GM12878 (cell line): ENCODE data around the gene VTA1. TPM values are rescaled to one million over a fixed set of nuclear protein-coding genes. Genes with fewer than 3 reads are reported as not detected.
"Not testable (repeated sequence)": the region's sequence is repeated elsewhere in the genome, so short reads cannot be mapped to it uniquely, and the experiment has no call there.

Source experiments
- ATAC-seq: fragments of 200-7000 bp; cut with Tn5 transposase; 3 replicates; pipeline ENCODE4 v1.9.1; 2020; ENCODE audit warnings: mild to moderate bottlenecking, moderate library complexity
- BruUV-seq: library from RNA; stranded (reverse); fragments of 400-500 nt; replicated peaks from 2 replicates; lab custom pipeline; 2021; lab: Mats Ljungman, UMichigan
- CTCF ChIA-PET: fragments of 300-600 bp; sonication (Branson Sonifier 250); formaldehyde crosslinking; extraction: SDS; loops from one replicate; lab custom pipeline; 2021; ENCODE audit warnings: inconsistent platforms; lab: Yijun Ruan, JAX
- POLR2A ChIA-PET: fragments of 350-600 bp; formaldehyde crosslinking; extraction: SDS; loops from one replicate; lab custom pipeline; 2021; ENCODE audit warnings: inconsistent platforms; lab: Charles Lee
- RAD21 ChIA-PET: fragments of 300-600 bp; sonication (Branson Sonifier 250); formaldehyde crosslinking; loops from one replicate; lab custom pipeline; 2023; ENCODE audit warnings: antibody characterized with exemption; ENCODE audit not compliant: unreplicated experiment; lab: Charles Lee
- SMC1A ChIA-PET: fragments of 300-600 bp; sonication (Branson Sonifier 250); formaldehyde crosslinking; loops from one replicate; lab custom pipeline; 2023; ENCODE audit not compliant: unreplicated experiment, uncharacterized antibody; lab: Charles Lee
- DNase-seq: peaks from one replicate; pipeline ENCODE4 v3.0.0-alpha.2; 2011; ENCODE audit warnings: low read depth, low spot score
- FAIRE-seq: peaks from 3 replicates; lab custom pipeline; 2011; peaks lifted over from hg19 to GRCh38; lab: Jason Lieb, UNC
- H2AFZ ChIP-seq: 2 replicates; pipeline ENCODE4 v1.6.0; 2011; ENCODE audit warnings: low read depth, low read length, control low read depth; ENCODE audit not compliant: control insufficient read depth
- H3K27ac ChIP-seq: 2 replicates; pipeline ENCODE4 v1.5.1; 2011; ENCODE audit warnings: control low read depth; ENCODE audit not compliant: control insufficient read depth, insufficient read depth
- H3K27me3 ChIP-seq, 2 experiments: replicated peaks in 1 of 2; 2 replicates each; pipeline versions ENCODE4 v1.6.0 to v1.6.1; 2011; ENCODE audit warnings: low read length in 1 of 2; ENCODE audit not compliant: control insufficient read depth in 2 of 2, insufficient read depth in 2 of 2
- H3K36me3 ChIP-seq, 2 experiments: 2 replicates each; pipeline ENCODE4 v1.5.1; 2011; ENCODE audit warnings: low read length in 1 of 2; ENCODE audit not compliant: control insufficient read depth in 2 of 2, insufficient read depth in 2 of 2
- H3K4me1 ChIP-seq: 2 replicates; pipeline ENCODE4 v1.6.1; 2011; ENCODE audit warnings: mild to moderate bottlenecking, low read length, moderate library complexity, mixed read lengths; ENCODE audit not compliant: control insufficient read depth, insufficient read depth
- H3K4me2 ChIP-seq: 2 replicates; pipeline ENCODE4 v1.6.0; 2011; ENCODE audit warnings: control low read depth; ENCODE audit not compliant: control insufficient read depth, insufficient read depth
- H3K4me3 ChIP-seq: fragments of 200-600 bp; sonication (generic); 2 replicates; pipeline ENCODE4 v1.5.1; 2016
- H3K79me2 ChIP-seq: 2 replicates; pipeline ENCODE4 v1.6.0; 2011; ENCODE audit warnings: low read length; ENCODE audit not compliant: control insufficient read depth, insufficient read depth
- H3K9ac ChIP-seq: 2 replicates; pipeline ENCODE4 v1.8.0; 2011; ENCODE audit warnings: low read length, control low read depth, mixed read lengths; ENCODE audit not compliant: control insufficient read depth, insufficient read depth
- H3K9me3 ChIP-seq: replicated peaks from 3 replicates; pipeline ENCODE4 v1.5.1; 2011; ENCODE audit warnings: mild to moderate bottlenecking, low read length; ENCODE audit not compliant: control insufficient read depth, insufficient read depth
- H4K20me1 ChIP-seq: 2 replicates; pipeline ENCODE4 v1.6.0; 2011; ENCODE audit not compliant: control insufficient read depth, insufficient read depth
- NR2F1 ChIP-seq: fragments of 450-650 bp; conservative IDR thresholded peaks from 2 replicates; pipeline ENCODE4 v1.6.1; 2017; ENCODE audit warnings: mild to moderate bottlenecking
- PKNOX1 ChIP-seq: fragments of 450-650 bp; IDR thresholded peaks from 2 replicates; pipeline ENCODE4 v1.6.1; 2016; ENCODE audit warnings: mild to moderate bottlenecking
- SUPT20H ChIP-seq: IDR thresholded peaks from 2 replicates; pipeline ENCODE4 v1.6.1; 2011; ENCODE audit warnings: low read depth, mild to moderate bottlenecking, low read length, moderate library complexity, borderline replicate concordance; ENCODE audit not compliant: control insufficient read depth
- ZBTB4 ChIP-seq: fragments of 450-650 bp; formaldehyde crosslinking; IDR thresholded peaks from 2 replicates; pipeline ENCODE4 v1.4.0; 2022; ENCODE audit warnings: mild to moderate bottlenecking, moderate library complexity
- WGBS: methylation state at CpG from one replicate; pipeline ENCODE4 v1.1.6; 2016; ENCODE audit warnings: low lambda C conversion rate; ENCODE audit not compliant: insufficient replicate concordance, insufficient coverage; ENCODE audit errors: missing lambda C conversion rate; 5-methylcytosine and 5-hydroxymethylcytosine counted together
- in situ Hi-C: fragments of 300-500 bp; cut with MboI; formaldehyde crosslinking; loops from 9 replicates; pipeline ENCODE4 v1.14.3; 2018; ENCODE audit warnings: mixed read lengths
- intact Hi-C: fragments of 100-400 bp; cut with micrococcal nuclease; formaldehyde crosslinking; loops from one replicate; pipeline ENCODE4 v1.14.2; 2022; ENCODE audit not compliant: unreplicated experiment
- polyA plus RNA-seq, 11 experiments: library from polyadenylated mRNA; depleted of rRNA in 4 of 11; unstranded in 6 of 11; stranded (reverse) in 5 of 11; fragments of >200 nt; fragmentation: Nextera tagmentation in 4 of 11; fragmentation: Illumina TruSeq in 1 of 11; extraction: Ambion mirVana in 4 of 11; extraction: Trizol in 1 of 11; gene quantifications; 1 replicate in 1 of 11; 2 replicates in 10 of 11; pipeline versions ENCODE4 v1.2.1 to v1.2.3, GENCODE V29; 2011 to 2016; ENCODE audit warnings: inconsistent platforms in 2 of 11, missing spikeins in 2 of 11, low read depth in 1 of 11
- total RNA-seq, 4 experiments: library from RNA; depleted of rRNA in 3 of 4; stranded (reverse); fragments of >200 nt in 3 of 4; fragmentation: Illumina TruSeq in 1 of 4; extraction: Trizol in 1 of 4; gene quantifications; 2 replicates each; pipeline versions ENCODE4 v1.2.1 to v1.2.3, GENCODE V29; 2013 to 2021

The VTA1 gene
- total and polyA plus RNA-seq, 10 of the 15 experiments (the other 5 are each of a cell fraction or from before 2014, with no cell fraction given): 48.3 to 126 (median 90.7) TPM

GRCh38 chr6:142155895-142156757, 9.1 kb downstream of the VTA1 start (continued):
- TF ChIP-seq PKNOX1 (peak; percentile 61; the same call in 1 of the 2 replicates), ZBTB4 (no peak), SUPT20H (no peak), NR2F1 (no peak)

- H3K4me1 ChIP-seq, H3K27ac ChIP-seq, H3K27me3 ChIP-seq, H3K9ac ChIP-seq, DNase-seq, H3K36me3 ChIP-seq, H2AFZ ChIP-seq, H3K4me3 ChIP-seq, intact Hi-C loops, BruUV-seq, ATAC-seq, in situ Hi-C loops, H3K9me3 ChIP-seq, H3K4me2 ChIP-seq, FAIRE-seq, H4K20me1 ChIP-seq: not testable (repeated sequence)
- peaks cover 50% of the 10 kb centered on the region for H3K79me2 ChIP-seq
- RAD21 ChIA-PET: interaction anchor here (1.4 to 2.5 kb wide), 5 partner anchors 10 to 231 kb away, joined by 5 to 16 read pairs (median 6); partner anchors contain the start of genes NMBR and VTA1
- CTCF ChIA-PET: interaction anchor here (0.9 to 3.4 kb wide), 20 partner anchors 8 to 1290 kb away, joined by 3 to 36 read pairs (median 5); partner anchors contain the start of genes NMBR and VTA1
- SMC1A ChIA-PET: interaction anchor here (0.8 to 3.9 kb wide), 12 partner anchors 8 to 233 kb away, joined by 3 to 22 read pairs (median 6); partner anchors contain the start of genes NMBR and VTA1
- POLR2A ChIA-PET: interaction anchor here (1.1 to 1.2 kb wide), 2 partner anchors 15 to 17 kb away, joined by 3 read pairs; no protein-coding TSS in a partner anchor
- WGBS: 82% methylated on average over 4 of the region's 4 CpGs
Observed at GRCh38 chr6:142156758-142157068, 9.7 kb downstream of the VTA1 start.
